WI38 (cell line): ENCODE results near the gene PTOV1.

ENCODE experiments used
- H3K4me3 ChIP-seq: 2 replicates; pipeline ENCODE4 v1.5.1; 2011; ENCODE audit warnings: low read depth, mild to moderate bottlenecking, control low read depth, low read length
- CTCF ChIP-seq: IDR thresholded peaks from 2 replicates; pipeline ENCODE4 v1.5.1; 2012; ENCODE audit warnings: low read depth, mild to moderate bottlenecking, control low read depth, low read length

PTOV1 gene

GRCh38 chr19:49876422-49877019 is 25.6 kb downstream of the PTOV1 start:
- no peak for TF ChIP-seq CTCF
- peak overlapping the region; percentile 89 for H3K4me3 ChIP-seq

GRCh38 chr19:49877020-49877878 is 26.3 kb downstream of the PTOV1 start, which contains the start of the genes AKT1S1 and TBC1D17:
Gene AKT1S1, minus strand, starts transcription at chr19:49877355. Its CDS starts 4,060 bp downstream, at chr19:49873295.
Gene TBC1D17, plus strand, starts transcription at chr19:49877702. Its CDS starts 22 bp downstream, at chr19:49877724.
- H3K4me3 ChIP-seq = peak within 1 kb of the TSS; percentile 89
- TF ChIP-seq CTCF = no peak

GRCh38 chr19:49877879-49878743 is 27.2 kb downstream of the PTOV1 start:
- H3K4me3 ChIP-seq = peak overlapping the region; percentile 89
- no peak for TF ChIP-seq CTCF

- TF ChIP-seq CTCF = no peak
- peak overlapping the region; percentile 89 for H3K4me3 ChIP-seq
These were observed 27.7 kb downstream of the PTOV1 start for GRCh38 chr19:49878744-49879070.

GRCh38 chr19:49879243-49879963 is 28.4 kb downstream of the PTOV1 start:
- H3K4me3 ChIP-seq = no peak overlapping the region
- no peak for TF ChIP-seq CTCF

GRCh38 chr19:49880162-49880869 is 29.4 kb downstream of the PTOV1 start:
- H3K4me3 ChIP-seq = no peak overlapping the region

More at GRCh38 chr19:49880162-49880869, 29.4 kb downstream of the PTOV1 start:
- no peak for TF ChIP-seq CTCF
